Measurements from ENCODE around the gene SPATA46.

Gene SPATA46

GRCh38 chr1:162351246-162351842 is 25.3 kb downstream of the SPATA46 start:
- no peak for DNase-seq

DNA sequence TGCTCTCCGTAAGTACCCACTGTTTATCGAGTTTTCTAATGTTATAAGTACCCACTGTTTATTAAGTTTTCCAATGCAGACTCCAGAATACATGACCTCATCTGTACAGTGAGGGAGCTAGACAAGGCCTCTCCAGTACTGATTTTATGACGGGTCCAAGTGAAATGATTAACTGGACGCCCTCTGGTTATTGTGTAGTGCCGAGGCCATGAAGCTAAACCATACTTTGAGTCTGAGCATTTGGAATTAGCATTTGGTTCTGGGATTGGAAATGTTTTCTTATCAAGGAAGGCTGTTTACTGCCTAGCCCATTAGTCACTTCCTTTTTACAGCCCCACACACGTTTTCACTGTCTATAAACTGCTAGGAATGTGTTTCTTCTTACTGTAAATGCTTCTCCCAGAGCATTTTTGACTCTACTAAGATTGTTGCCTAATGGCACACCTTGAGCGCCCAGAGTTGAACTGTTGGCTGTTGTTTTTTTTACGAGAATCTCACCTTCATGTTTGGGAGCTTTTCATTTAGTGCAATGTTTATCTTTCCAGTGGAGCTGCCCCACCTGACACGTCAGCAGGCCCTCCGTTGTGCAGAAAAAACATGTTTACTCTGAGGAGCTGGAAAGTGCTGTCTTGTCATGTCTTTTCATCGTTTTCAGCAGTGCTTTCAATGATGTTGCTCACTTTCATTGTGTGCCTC is 26.9 kb downstream of the SPATA46 start:
- DNase-seq = no peak

- no peak for DNase-seq
These were observed 29.4 kb downstream of the SPATA46 start for GRCh38 chr1:162347281-162347680.

DNA sequence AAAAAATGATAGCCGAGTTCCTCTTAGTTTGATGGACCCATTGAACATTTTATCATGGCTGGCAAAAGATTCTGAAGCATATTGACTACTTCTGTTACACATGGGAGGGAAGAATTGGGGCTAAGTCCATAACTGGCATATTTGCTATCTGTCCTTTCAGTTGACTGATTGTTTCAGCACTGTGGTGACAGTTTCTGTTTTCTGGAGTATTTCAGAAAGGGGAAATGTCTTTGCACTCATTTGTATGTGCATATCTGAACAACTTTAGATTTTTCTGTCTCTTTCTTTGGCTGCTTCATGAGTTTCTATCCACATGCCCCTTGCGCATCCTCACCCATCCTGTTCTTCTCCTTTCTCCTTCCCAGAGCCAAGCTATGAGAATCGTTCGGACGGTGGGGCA is 33.2 kb downstream of the SPATA46 start:
- no peak for DNase-seq

DNA sequence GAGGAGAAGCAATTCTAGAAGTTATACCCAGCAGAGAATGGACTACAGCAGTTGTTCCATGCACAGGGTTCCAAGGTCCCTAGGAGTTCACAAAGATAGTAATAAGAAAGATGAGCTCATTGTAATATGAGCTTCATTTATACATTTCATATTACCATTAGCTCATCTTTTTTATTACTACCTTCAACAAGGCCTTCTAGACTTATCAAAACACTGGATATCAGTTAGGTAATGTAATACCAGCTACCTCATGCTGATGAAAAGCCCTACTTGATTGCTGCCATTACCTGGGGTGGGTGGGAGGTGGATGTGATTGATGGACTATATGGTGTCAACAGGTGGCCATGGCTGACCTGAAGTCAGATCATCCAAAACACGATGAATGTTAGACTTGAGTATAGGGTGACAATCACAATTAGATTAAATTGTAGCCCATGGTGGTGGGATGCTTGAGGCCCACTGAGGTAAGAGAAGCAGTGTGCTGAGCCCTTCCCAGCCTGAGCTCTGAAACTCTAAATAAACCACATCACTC is 34.1 kb downstream of the SPATA46 start:
- no peak for DNase-seq

DNA sequence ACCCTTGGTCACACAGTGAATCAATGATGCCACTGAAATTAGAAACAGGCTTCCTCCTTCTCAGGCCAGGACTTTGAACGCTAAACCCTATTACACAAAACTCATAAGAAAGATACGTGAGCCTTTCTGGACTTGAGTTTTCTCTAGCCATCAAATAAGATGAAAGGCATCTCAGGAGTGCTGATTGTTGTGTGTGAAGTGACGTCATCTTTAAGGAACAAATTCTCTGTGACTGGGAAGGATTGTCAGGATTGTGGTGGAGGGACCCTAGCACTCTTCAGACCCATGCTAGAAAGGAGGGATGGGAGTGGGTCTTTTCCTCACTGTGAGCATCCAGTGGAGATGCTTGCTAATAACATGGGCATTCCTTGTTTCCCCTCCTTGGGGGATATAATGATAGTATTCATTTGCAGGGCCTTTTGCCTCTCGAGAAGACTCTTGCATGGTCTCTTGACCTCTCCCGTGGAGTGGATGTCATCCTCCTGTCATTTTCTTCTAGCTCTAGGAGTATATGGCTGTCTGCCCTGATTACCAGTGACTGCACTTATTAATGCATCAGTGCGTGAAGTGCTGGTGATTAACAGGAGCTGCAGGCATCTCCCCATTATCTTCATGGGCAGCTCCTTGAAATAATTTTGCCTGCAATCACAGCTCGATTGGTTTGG is 39.9 kb downstream of the SPATA46 start:
- no peak for DNase-seq

DNA sequence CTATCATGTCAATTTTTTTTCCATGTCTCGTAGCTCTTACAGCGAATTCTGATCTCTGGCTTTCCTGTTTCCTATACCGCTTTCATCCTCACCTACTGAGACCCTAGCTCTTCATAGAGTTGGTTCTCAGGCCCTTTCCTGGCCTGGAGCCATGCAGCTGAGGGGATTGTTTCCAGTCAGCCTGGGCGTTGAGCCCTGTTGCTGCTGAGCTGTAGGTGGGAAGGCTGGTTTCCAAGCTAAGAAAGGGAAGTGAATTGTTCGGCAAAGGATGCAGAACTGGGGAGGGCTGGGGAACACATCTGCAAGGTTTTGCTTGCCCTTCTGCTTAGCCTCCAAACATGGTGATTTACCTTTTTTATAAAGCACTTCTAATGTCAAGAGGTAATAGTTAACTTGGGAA is 41.5 kb downstream of the SPATA46 start:
- no peak for DNase-seq

DNA sequence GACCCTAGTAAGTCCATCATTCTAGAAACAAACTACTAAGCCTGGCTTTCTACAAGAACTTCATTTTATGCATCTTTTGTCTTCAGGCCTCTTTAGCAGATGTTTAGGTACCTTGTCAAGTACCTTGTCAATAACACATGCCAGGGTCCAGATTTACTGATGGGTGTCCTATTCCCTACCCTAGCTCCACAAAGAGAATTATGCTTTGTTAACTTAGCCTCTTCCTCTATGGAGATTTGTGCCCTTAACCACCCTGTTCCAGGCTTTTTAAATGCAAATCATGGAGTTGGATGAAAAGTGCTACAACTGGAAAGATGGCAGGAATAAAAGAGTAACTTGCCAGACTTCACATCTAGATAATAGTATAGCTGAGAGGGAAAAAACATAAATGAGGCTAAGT is 42.7 kb downstream of the SPATA46 start:
- no peak for DNase-seq

GRCh38 chr1:162329826-162330225 is 46.8 kb downstream of the SPATA46 start:
- DNase-seq = no peak

GRCh38 chr1:162328512-162328911 is 48.1 kb downstream of the SPATA46 start:
- peak; percentile 92 for DNase-seq

GRCh38 chr1:162327788-162328165 is 48.9 kb downstream of the SPATA46 start:
- no peak for DNase-seq

DNA sequence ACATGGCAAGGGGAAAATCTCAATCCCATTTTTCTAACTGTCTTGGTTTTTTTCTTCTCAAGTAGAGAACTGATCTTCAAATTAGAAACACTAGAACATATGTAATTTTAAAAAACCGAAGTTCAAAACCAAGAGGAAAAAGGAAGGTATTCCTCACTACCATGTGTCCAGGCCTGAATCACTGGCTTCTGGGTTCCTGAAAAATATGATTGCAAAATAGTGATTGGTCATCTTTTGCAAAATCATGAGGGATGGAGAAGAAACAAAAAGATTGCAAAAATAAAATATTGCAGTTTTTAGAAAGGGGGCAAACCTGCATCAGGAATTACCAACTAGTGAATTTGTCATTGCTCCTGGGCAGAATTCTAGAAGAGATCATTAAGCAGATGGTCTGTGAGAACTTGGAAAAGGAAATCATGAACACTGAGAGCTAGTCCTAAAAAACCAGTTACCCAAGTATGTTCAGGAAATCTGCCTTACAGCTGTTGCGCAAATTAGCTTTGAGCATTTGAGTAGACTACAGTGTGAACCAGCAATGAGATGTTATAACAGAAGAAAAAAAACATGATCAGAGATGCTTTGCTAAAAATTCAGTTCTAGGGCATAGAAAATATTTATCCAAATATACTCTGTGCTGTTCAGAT is 49.4 kb downstream of the SPATA46 start:
- no peak for DNase-seq

DNA sequence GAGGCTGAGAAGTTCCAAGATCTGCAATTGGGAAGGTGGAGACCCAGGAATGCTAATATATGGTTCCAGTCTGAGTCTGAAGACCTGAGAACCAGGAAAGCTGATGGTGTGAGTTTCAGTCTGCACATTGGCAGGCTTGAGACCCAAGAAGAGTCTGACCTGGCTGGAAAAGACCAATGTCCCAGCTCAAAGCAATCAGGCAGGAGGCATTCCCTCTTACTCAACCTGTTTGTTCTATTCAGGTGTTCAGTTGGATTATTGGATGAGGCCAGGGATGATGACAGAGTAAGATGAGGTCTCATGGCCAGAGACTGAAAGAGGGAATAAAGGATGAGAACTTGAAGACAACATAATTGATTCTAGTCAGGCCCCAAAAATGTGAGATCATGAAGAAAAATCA is 50.1 kb downstream of the SPATA46 start:
- no peak for DNase-seq

GRCh38 chr1:162324396-162324795 is 52.3 kb downstream of the SPATA46 start:
- DNase-seq = no peak

All from NCI-H1105 (cell line).